DOHH2 (cell line): ENCODE results near the gene MYT1.

Source experiments
- H3F3A ChIP-seq: fragments of 200-600 bp; sonication (generic), shearing (Covaris generic); 2 replicates; pipeline ENCODE4 v1.6.0; 2016; ENCODE audit warnings: antibody characterized with exemption, mild to moderate bottlenecking; ENCODE audit not compliant: control insufficient read depth, insufficient read depth
- H3K27ac ChIP-seq: fragments of 200-600 bp; sonication (generic); 2 replicates; pipeline ENCODE4 v1.5.1; 2014; ENCODE audit warnings: low read depth, mild to moderate bottlenecking, low read length, moderate library complexity
- H3K27me3 ChIP-seq: fragments of 200-600 bp; sonication (generic); 2 replicates; pipeline ENCODE4 v1.6.1; 2014; ENCODE audit warnings: mild to moderate bottlenecking, low read length, mixed read lengths; ENCODE audit not compliant: control insufficient read depth
- H3K36me3 ChIP-seq: fragments of 200-600 bp; sonication (generic); 2 replicates; pipeline ENCODE4 v1.6.1; 2014; ENCODE audit warnings: mild to moderate bottlenecking, low read length, moderate library complexity, mixed read lengths; ENCODE audit not compliant: control insufficient read depth
- H3K4me1 ChIP-seq: fragments of 200-600 bp; sonication (generic); 2 replicates; pipeline ENCODE4 v1.6.1; 2014; ENCODE audit warnings: mild to moderate bottlenecking, low read length, mixed read lengths; ENCODE audit not compliant: control insufficient read depth
- H3K4me2 ChIP-seq: fragments of 200-600 bp; sonication (generic); 2 replicates; pipeline ENCODE4 v1.6.0; 2014; ENCODE audit warnings: mild to moderate bottlenecking, low read length, moderate library complexity
- H3K4me3 ChIP-seq: fragments of 200-600 bp; sonication (generic); 2 replicates; pipeline ENCODE4 v1.5.1; 2014; ENCODE audit warnings: mild to moderate bottlenecking, low read length, mixed read lengths
- H3K79me2 ChIP-seq: fragments of 200-600 bp; sonication (generic); 2 replicates; pipeline ENCODE4 v1.6.1; 2014; ENCODE audit warnings: mild to moderate bottlenecking, low read length, mixed read lengths; ENCODE audit not compliant: control insufficient read depth
- H3K9me2 ChIP-seq: fragments of 200-600 bp; sonication (generic); replicated peaks from 2 replicates; pipeline ENCODE4 v1.6.1; 2014; ENCODE audit warnings: mild to moderate bottlenecking, low read length, mixed read lengths; ENCODE audit not compliant: control insufficient read depth
- H3K9me3 ChIP-seq: fragments of 200-600 bp; sonication (generic); 2 replicates; pipeline ENCODE4 v1.6.1; 2014; ENCODE audit warnings: antibody characterized with exemption, low read length, mixed read lengths; ENCODE audit not compliant: control insufficient read depth, insufficient read depth
- H4K20me1 ChIP-seq: fragments of 200-600 bp; sonication (generic); 2 replicates; pipeline ENCODE4 v1.6.0; 2014; ENCODE audit warnings: low read depth, mild to moderate bottlenecking, antibody characterized with exemption, low read length, moderate library complexity; ENCODE audit not compliant: control insufficient read depth, insufficient read depth
- EZH2phosphoT487 ChIP-seq: fragments of 200-600 bp; sonication (generic); IDR thresholded peaks from 2 replicates; pipeline ENCODE4 v1.6.1; 2017; ENCODE audit warnings: borderline replicate concordance, mild to moderate bottlenecking, antibody characterized with exemption, low read length, moderate library complexity, mixed read lengths
- TF ChIP-seq, protein P1 (sequence below): fragments of 200-600 bp; sonication (generic); IDR thresholded peaks from one replicate; pipeline ENCODE4 v1.5.1; 2014; ENCODE audit warnings: antibody characterized with exemption, mild to moderate bottlenecking, low read depth, low read length; ENCODE audit not compliant: poor library complexity, severe bottlenecking

MYT1 gene

DNA sequence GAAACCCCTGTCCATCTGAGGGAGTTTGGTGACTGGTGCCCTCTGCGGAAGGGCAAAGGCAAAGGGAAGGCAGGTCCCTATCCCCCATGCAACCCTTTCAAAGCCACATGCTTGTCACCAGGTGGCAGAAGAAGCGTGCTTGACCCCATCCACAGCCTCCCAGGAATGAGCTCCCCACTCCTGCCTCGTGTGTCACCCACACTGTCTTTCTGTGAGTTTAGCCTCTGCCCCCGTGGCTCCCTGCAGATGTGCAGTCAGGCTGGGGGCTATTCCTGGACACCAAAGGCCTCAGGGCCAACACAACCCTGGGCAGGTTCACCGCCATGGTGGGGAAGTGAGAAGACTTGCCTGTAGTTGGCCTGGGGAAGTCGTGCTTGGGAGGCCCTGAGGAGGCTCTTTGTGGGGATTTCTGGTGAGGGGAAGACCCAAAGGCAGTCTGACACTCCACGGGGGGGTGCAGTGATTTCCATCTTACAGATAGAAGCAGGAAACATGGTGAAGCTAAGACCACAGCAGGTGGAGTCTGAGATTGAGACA is 74.7 kb downstream of the MYT1 start:
- H3K79me2 ChIP-seq, result no peaks in the 10 kb centered on the region
- H3K36me3 ChIP-seq, result no peaks in the 10 kb centered on the region
- H3K4me3 ChIP-seq, result no peak overlapping the region
- H3F3A ChIP-seq, result no peaks in the 10 kb centered on the region
- H3K9me2 ChIP-seq, result no peaks in the 10 kb centered on the region
- TF ChIP-seq, protein P1, sequence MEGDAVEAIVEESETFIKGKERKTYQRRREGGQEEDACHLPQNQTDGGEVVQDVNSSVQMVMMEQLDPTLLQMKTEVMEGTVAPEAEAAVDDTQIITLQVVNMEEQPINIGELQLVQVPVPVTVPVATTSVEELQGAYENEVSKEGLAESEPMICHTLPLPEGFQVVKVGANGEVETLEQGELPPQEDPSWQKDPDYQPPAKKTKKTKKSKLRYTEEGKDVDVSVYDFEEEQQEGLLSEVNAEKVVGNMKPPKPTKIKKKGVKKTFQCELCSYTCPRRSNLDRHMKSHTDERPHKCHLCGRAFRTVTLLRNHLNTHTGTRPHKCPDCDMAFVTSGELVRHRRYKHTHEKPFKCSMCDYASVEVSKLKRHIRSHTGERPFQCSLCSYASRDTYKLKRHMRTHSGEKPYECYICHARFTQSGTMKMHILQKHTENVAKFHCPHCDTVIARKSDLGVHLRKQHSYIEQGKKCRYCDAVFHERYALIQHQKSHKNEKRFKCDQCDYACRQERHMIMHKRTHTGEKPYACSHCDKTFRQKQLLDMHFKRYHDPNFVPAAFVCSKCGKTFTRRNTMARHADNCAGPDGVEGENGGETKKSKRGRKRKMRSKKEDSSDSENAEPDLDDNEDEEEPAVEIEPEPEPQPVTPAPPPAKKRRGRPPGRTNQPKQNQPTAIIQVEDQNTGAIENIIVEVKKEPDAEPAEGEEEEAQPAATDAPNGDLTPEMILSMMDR, result no peak
- TF ChIP-seq EZH2phosphoT487, result no peak
- H3K9me3 ChIP-seq, result no peaks in the 10 kb centered on the region
- H3K27ac ChIP-seq, result no peak overlapping the region
- H3K4me2 ChIP-seq, result no peak overlapping the region
- H4K20me1 ChIP-seq, result no peaks in the 10 kb centered on the region
- 0 out of 2 replicates have a peak, but pooled peaks cover 5% of the 10 kb centered on the region for H3K27me3 ChIP-seq
- H3K4me1 ChIP-seq, result no peaks in the 10 kb centered on the region

DNA sequence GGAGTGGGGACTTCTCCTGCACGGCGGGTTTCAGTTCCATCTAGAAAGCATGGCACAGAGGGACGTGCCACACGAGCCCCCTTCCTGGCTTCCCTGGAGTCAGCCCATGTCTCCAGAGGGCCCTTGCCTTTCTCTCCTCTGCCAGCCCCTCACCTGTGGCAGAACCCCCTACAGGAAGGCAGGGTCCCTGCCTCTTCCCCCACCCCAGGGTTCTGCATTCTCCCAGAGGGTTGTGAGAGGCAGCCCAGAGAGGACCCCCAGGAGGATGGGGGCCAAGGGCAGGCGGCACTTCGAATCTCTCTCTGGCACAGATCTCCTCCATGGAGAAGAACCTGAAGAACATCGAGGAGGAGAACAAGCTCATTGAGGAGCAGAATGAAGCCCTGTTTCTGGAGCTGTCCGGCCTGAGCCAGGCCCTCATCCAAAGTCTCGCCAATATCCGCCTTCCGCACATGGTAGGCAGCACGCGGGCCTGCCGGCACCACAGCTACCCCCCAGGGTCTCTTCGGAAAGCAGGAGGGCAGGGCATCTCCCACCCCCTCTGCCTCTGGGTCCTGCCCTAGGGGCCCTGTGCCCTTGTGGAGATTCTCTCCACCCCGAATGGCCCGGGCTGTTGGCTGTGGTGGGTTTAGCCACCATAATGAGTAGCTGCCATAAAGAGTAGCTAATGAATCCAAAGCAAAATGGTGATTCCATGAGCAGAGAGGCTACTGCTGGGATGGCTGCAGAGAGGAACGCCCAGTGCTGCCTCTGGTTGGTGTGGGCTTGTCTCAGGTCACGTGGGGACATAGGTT is 75.4 kb downstream of the MYT1 start:
- no peak overlapping the region for H3K4me3 ChIP-seq
- H3K4me1 ChIP-seq, result no peaks in the 10 kb centered on the region
- H3F3A ChIP-seq, result no peaks in the 10 kb centered on the region
- H3K4me2 ChIP-seq, result no peak overlapping the region
- no peaks in the 10 kb centered on the region for H3K36me3 ChIP-seq
- H3K27ac ChIP-seq, result no peak overlapping the region
- no peaks in the 10 kb centered on the region for H4K20me1 ChIP-seq
- no peak for TF ChIP-seq EZH2phosphoT487
- TF ChIP-seq, protein P1, result no peak
- no peaks in the 10 kb centered on the region for H3K79me2 ChIP-seq
- no peaks in the 10 kb centered on the region for H3K9me3 ChIP-seq
- 0 out of 2 replicates have a peak, but pooled peaks cover 10% of the 10 kb centered on the region for H3K27me3 ChIP-seq
- no peaks in the 10 kb centered on the region for H3K9me2 ChIP-seq

DNA sequence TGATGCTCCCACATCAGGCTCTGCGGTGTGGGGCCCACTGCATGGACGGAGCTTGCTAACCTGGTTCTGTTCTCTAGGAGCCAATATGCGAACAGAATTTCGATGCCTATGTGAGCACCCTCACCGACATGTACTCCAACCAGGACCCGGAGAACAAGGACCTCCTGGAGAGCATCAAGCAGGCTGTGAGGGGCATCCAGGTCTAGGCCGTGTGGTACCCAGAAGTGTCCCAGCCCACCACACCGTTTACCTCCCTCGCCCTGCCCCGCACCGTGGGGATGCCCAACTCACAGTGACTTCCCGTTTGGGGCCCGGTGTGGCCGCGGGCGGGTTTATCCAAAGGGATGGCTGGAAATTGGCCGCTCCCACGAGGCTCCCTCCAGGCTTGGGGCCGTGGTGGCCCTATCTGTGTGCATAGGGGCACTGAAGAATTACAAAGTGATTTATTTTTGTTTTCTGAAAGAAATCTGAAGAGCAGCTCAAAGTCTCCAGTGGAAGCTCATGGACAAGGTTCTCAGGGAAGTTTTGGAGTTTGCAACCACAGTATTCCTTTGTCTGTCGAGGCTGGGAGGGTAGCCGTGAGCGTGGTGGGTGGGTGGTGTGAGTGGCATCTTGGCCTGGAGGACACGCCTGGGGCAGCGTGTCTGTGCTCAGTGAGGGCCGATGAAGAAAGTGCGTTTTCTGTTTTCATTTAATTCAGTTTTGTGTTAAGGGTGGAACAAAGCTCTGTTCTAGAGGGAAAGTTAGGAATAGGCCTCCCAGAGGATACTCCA is 76.2 kb downstream of the MYT1 start:
- TF ChIP-seq, protein P1, result no peak
- TF ChIP-seq EZH2phosphoT487, result no peak
- Histone ChIP-seq H3K9me3 (no peaks in the 10 kb centered on the region), H3K36me3 (no peaks in the 10 kb centered on the region), H3K9me2 (no peaks in the 10 kb centered on the region), H3K79me2 (no peaks in the 10 kb centered on the region), H3K27me3 (0 out of 2 replicates have a peak, but pooled peaks cover 10% of the 10 kb centered on the region), H3K4me1 (no peaks in the 10 kb centered on the region), H3K4me3 (no peak overlapping the region), H4K20me1 (no peaks in the 10 kb centered on the region), H3K4me2 (no peak overlapping the region), H3K27ac (no peak overlapping the region), H3F3A (no peaks in the 10 kb centered on the region)
